HG03520 (cell line): Measurements from ENCODE around the gene TNFRSF18.

Source experiments
- ATAC-seq: cut with Tn5 transposase; IDR thresholded peaks from one replicate; pipeline ENCODE4 v1.9.1; 2021; ENCODE audit warnings: mild to moderate bottlenecking, moderate library complexity; ENCODE audit not compliant: unreplicated experiment

TNFRSF18 gene

DNA sequence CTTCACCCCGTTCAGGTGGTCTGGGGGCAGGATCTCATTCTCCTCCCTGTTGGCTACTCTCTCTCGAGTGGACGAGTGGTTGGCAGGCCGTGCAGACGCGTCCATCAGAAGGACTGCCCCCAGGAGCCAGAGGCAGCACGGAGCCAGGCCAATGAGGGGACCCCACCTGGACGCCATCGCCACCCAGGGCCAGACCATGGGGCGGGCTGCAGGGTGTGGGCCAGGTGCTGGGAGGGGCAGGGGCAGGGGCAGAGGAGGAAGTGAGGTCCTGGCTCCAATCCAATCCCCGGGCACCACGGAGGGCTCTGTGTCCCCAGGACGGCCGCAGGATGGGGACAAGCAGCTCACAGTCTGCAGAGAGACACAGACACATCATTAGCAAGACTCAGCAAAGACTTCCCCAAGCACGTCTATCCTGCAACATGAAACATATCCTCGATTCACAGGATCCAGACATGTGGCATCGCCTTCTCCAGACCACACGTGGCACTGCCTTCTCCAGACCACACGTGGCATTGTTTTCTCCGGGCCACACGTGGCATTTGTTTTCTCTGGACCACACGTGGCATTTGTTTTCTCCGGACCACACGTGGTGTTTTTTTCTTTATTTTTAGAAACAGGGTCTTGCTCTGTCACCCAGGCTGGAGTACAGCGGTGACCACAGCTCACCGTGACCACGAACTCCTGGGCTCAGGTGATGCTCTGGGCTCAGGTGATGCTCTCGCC lies 22.4 kb upstream of the TNFRSF18 start:
- ATAC-seq, result no peak

DNA sequence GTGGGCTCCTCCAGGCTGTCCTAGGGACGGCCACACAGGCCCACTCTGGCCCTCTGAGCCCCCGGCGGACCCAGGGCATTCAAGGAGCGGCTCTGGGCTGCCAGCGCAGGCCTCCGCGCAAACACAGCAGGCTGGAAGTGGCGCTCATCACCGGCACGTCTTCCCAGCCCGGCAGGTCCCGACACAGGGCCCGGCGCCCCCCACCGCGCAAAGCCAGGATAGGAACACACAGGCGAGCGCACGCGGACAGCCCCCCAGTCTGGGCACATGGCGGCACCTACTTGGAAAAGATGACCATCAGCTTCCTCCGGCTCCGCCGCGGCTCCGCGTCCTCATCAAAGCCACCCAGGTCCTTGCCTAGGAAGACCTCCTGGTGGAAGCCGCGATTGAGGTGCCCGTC lies 21.8 kb upstream of the TNFRSF18 start:
- ATAC-seq, result no peak

DNA sequence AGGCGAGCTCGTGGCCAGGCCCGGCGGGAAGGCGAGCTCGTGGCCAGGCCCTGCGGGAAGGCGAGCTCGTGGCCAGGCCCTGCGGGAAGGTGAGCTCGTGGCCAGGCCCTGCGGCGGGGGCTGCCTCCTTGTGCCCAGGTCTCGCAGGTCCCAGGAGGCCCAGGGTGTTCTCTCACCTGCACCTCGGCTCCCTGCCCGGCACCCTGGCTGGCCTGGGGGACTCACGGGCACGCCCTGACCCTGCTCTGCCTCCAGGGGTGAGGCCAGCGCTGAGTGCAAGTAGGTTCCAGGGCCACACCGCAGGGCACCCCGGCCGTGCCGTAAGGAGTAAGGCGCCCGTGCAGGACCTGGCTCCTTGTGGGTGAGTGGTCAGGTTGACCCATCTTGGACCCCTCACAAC lies 21.0 kb upstream of the TNFRSF18 start:
- ATAC-seq, result no peak

DNA sequence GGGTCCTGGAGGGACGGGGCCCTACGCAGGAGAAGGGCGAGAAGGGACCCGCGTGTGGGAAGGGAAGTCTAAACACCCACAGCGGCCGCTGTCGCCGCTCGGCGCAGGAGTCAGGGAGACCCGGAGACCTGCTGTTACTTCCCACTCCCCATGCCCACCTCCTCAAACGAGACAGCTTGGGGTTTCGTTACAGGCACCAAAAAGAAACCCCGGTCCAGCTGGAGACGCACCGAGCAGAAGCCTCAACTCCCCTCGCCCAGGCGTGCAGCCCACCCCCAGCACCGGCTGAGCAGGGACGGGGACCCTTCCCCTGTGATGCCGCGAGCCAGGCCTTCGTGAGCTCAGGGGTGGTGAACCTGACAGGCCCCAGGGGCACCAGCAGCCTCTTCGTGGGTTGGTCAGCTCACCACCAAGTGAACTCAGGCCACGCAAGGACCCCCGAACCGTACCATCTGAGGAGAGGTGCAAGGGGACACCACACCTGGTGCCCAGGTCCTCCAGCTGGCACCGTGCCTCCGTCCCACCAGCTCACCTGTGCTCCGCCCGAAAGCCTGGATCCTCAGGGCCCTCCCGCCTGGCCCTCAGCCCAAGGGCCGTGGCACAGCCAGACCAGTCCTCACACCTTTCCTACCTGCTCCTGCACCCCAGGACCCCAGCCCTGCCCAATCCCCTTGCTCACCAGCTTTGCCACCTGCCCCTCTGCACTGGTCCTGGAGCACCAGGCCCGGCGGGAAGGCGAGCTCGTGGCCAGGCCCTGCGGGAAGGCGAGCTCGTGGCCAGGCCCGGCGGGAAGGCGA lies 20.4 kb upstream of the TNFRSF18 start:
- no peak for ATAC-seq

DNA sequence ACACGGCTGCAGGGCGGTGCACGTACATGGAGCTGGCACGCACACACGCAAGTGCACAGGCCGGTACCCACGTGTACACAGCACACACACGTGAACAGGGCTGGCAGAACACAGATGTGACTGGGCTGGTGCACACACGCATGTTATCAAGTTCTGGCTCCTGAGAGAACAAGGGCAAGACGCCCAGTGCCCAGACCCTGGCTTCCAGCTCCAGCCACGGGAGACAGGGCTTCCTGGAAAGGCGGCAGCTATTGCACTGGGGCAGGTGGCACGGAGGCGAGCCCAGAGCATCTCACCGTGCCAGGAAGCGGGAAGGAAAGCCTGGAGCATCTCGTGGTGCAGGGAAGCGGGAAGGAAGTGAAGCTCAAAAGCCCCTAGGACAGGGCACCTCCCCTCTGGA lies 19.5 kb upstream of the TNFRSF18 start:
- ATAC-seq, result no peak

DNA sequence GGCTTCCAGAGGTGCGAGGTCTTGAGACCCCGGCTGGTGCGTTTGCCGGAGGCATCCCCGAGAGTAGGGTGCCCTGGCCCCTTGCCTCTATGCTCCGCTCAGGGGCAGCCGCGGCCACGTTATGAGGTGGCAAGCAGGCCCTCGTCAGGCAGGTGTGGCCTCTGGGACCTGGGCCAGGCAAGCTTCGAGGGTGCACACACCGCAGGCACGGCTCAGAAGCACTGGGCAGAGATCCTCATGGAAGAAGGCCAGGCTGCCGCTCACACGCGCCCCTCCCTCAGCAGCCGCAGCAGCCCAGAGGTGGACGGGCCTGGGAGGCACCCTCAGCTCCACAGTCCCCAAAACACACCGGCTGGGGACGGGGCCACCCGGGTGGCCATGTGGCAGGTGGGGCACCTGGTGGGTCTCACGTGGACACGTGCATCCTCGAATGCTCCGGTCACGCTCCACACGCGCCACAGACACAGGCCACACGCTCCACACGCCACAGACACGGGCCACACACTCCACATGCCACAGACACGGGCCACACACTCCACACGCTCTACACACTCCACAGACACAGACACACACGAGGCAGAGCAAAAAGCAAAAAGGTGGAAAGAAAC lies 18.9 kb upstream of the TNFRSF18 start:
- ATAC-seq, result no peak

- no peak for ATAC-seq
Measured at GRCh38 chr1:1223891-1224290, 17.5 kb upstream of the TNFRSF18 start.

DNA sequence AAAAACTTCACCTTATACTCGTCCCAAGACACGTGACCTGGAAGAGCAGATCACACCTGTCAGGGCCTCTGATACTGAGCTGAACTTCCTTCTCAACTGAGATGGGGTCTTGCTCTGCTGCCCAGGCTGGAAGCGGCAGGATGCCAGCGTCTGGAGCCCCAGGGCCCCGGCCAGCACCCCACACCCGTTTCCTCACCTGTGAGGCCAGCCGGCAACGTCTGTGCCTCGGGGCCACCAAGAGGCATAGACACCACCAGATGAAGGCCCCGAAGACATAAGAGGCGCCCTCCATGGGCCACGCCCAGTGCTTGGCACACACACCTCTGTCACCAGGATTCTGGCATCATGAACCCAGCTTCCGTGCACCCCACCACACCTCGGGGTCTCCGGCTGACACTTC lies 16.9 kb upstream of the TNFRSF18 start:
- no peak for ATAC-seq

DNA sequence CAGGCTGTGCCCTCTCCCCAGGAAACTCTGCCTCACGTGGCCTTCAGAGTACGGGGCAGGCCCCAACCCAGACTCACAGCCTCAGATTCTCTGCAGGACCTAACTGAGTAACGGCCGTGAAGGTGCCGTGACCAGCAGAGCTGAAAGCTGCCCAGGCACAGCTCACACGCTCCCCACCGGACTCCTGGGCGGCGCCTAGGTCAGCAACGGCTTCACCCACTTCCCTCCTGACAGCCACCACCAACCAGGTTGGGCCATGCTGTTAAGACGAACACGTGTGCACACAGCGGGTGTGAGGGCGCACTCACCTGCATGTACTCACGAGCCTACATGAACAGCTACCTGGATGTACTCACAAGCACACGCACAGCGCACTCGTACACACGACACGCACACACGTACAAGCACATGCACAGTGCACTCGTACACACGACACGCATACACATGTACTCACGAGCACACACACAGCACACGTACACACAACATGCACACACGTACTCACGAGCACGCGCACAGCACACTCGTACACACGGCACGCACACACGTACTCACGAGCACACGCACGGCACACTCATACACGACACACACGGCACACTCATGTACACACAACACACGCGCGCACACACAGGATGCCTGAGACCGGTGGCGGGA lies 16.3 kb upstream of the TNFRSF18 start:
- ATAC-seq, result no peak

DNA sequence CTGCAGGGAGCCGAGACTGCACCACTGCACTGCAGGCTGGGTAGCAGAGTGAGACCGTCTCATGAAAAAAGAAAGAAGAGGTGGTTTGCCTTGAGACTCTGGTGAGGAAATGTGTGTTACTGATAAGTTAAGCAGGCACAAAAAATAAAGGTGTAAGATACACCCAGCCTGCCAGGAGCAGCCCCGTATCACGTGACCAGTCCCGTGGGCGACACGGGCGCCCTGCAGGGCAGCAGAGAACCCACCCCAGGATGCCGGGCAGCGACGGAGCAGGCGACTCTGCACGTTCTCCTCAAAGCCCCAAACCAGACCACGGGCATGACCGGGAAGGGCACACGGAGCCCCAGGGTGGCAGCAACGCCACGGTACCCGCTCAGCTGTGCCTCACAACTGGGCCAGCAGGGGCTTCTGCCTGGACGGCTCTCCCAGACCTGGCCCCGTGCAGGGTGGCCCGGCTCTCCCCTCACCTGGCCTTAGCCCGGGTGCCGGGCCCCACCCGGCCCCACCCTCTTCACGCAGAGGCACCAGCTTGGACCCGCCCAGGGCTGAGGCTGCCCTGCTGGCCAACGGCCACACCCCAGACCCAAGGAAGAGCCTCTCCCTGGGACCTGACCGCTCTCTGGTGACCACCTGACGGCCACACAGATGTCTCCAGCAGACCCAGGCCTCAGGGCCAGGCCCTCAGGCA lies 15.6 kb upstream of the TNFRSF18 start:
- no peak for ATAC-seq

- ATAC-seq, result no peak
Measured at GRCh38 chr1:1220197-1220596, 13.8 kb upstream of the TNFRSF18 start.

GRCh38 chr1:1219341-1219740 lies 12.9 kb upstream of the TNFRSF18 start:
- no peak for ATAC-seq

GRCh38 chr1:1218524-1219200 lies 12.3 kb upstream of the TNFRSF18 start:
- no peak for ATAC-seq

- no peak for ATAC-seq
Measured at GRCh38 chr1:1217621-1218523, 11.5 kb upstream of the TNFRSF18 start.

- no peak for ATAC-seq
Measured at GRCh38 chr1:1216770-1217620, 10.6 kb upstream of the TNFRSF18 start.

DNA sequence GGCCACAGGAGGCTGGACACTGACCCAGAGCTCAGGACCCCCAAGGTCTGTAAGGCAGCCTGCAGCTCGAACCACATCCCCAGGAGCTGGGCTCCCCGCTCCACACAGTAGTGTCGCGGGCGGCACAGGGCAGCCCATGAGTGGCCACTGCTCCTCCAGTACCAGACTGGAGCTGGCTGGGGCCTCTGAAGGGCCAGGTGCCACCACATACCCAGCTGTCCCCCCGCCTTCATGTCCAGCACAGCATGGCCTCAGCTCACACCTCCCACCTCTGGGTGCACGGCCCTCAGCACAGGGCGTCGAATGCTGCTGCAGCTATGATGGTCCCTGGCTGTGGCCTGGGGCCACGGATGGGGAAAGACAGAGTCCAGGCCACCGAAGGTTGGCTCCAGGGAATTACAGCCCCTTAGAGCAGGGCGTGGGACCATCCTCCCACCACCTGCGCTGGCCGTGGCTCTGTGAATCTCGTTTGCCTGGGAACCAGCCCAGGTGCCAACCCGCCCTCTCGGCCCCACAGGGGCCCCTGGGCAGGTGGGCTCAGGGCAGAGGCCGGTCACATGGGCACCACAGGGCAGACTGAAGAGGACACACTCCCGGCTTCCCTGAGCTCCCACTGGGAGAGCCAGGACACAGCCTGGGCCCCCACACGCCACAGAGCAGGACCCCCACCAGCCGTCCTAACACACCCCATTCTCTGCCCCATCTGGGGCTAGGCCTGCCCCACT lies 9.7 kb upstream of the TNFRSF18 start:
- ATAC-seq, result no peak

GRCh38 chr1:1215080-1215676 lies 8.8 kb upstream of the TNFRSF18 start:
- ATAC-seq, result no peak
